Activated naive CD4-positive, alpha-beta T cell treated with anti-CD3 and anti-CD28 coated beads, Interleukin-2, amount 50 U/mL, for 16 hours (primary cell): ENCODE measurements around the gene ZFY.
"Not testable (repeated sequence)": the region's sequence is repeated elsewhere in the genome, so short reads cannot be mapped to it uniquely, and the experiment has no call there.

ENCODE experiments used
- DNase-seq: peaks from one replicate; pipeline ENCODE4 v3.0.0-alpha.2; 2020

ZFY gene

GRCh38 chrY:2979283-2979682 lies 44.1 kb downstream of the ZFY start:
- DNase-seq = no peak

- no peak for DNase-seq
Measured at GRCh38 chrY:2984491-2984890, 49.3 kb downstream of the ZFY start.

GRCh38 chrY:2987178-2987577 lies 52.0 kb downstream of the ZFY start:
- DNase-seq = not testable (repeated sequence)

GRCh38 chrY:2997369-2997768 lies 62.2 kb downstream of the ZFY start:
- not testable (repeated sequence) for DNase-seq

- no peak for DNase-seq
Measured at GRCh38 chrY:3002190-3002589, 67.0 kb downstream of the ZFY start.

- DNase-seq = peak; percentile 9
Measured at GRCh38 chrY:3002680-3003515, 67.7 kb downstream of the ZFY start.

- DNase-seq = no peak
Measured at GRCh38 chrY:3003516-3003830, 68.3 kb downstream of the ZFY start.

- DNase-seq = peak; percentile 11
Measured at GRCh38 chrY:3003846-3004245, 68.7 kb downstream of the ZFY start.

GRCh38 chrY:3006031-3006430 lies 70.8 kb downstream of the ZFY start:
- not testable (repeated sequence) for DNase-seq

- DNase-seq = no peak
Measured at GRCh38 chrY:3007967-3008366, 72.8 kb downstream of the ZFY start.

- no peak for DNase-seq
Measured at GRCh38 chrY:3012226-3012625, 77.0 kb downstream of the ZFY start.

- DNase-seq = no peak
Measured at GRCh38 chrY:3016594-3016993, 81.4 kb downstream of the ZFY start.

- DNase-seq = no peak
Measured at GRCh38 chrY:3018546-3018945, 83.4 kb downstream of the ZFY start.

- no peak for DNase-seq
Measured at GRCh38 chrY:3019584-3019983, 84.4 kb downstream of the ZFY start.

- no peak for DNase-seq
Measured at GRCh38 chrY:3021176-3021575, 86.0 kb downstream of the ZFY start.

GRCh38 chrY:3023606-3024005 lies 88.4 kb downstream of the ZFY start:
- DNase-seq = no peak

GRCh38 chrY:3025357-3025756 lies 90.2 kb downstream of the ZFY start:
- DNase-seq = no peak
